CD14-positive monocyte (primary cell): ENCODE data around the gene SLC9A8. TPM values are rescaled to one million over a fixed set of nuclear protein-coding genes. Genes with fewer than 3 reads are reported as not detected.

ENCODE experiments used
- DNase-seq, 3 donors: peaks; one replicate each; pipeline ENCODE4 v3.0.0-alpha.2; 2011 to 2022
- H2AFZ ChIP-seq: 2 replicates; pipeline ENCODE4 v1.6.0; 2012; ENCODE audit warnings: mild to moderate bottlenecking, low read depth, low read length, inconsistent platforms; ENCODE audit not compliant: insufficient read depth, poor library complexity, severe bottlenecking
- H3K27ac ChIP-seq, 2 donors: 1 replicate in 1 of 2; 2 replicates in 1 of 2; pipeline ENCODE4 v1.5.1; 2012 to 2013; ENCODE audit warnings: low read length in 2 of 2, control low read depth in 1 of 2, inconsistent platforms in 1 of 2, low read depth in 1 of 2, mild to moderate bottlenecking in 1 of 2
- H3K27me3 ChIP-seq, 2 donors: one replicate each; pipeline versions ENCODE4 v1.6.0 to v1.6.1; 2011 to 2013; ENCODE audit warnings: low read length in 2 of 2; ENCODE audit not compliant: control insufficient read depth in 2 of 2, insufficient read depth in 2 of 2
- H3K36me3 ChIP-seq, 2 donors: replicated peaks in 1 of 2; 1 replicate in 1 of 2; 2 replicates in 1 of 2; pipeline versions ENCODE4 v1.5.1 to v1.6.1; 2012 to 2013; ENCODE audit warnings: low read length in 2 of 2, control low read depth in 1 of 2, inconsistent platforms in 1 of 2, mild to moderate bottlenecking in 1 of 2; ENCODE audit not compliant: insufficient read depth in 2 of 2, control insufficient read depth in 1 of 2
- H3K4me1 ChIP-seq, 2 donors: 1 replicate in 1 of 2; 2 replicates in 1 of 2; pipeline versions ENCODE4 v1.5.1 to v1.6.1; 2012 to 2013; ENCODE audit warnings: low read length in 2 of 2, control low read depth in 1 of 2, inconsistent platforms in 1 of 2, mild to moderate bottlenecking in 1 of 2, moderate library complexity in 1 of 2; ENCODE audit not compliant: insufficient read depth in 2 of 2, control insufficient read depth in 1 of 2
- H3K4me2 ChIP-seq: replicated peaks from 2 replicates; pipeline ENCODE3; 2012; ENCODE audit warnings: low read length, moderate library complexity, mild to moderate bottlenecking; ENCODE audit not compliant: poor library complexity, severe bottlenecking; ENCODE audit errors: extremely low read depth
- H3K4me3 ChIP-seq, 3 experiments: fragments of 200-600 bp in 1 of 3; sonication (generic) in 1 of 3; replicated peaks in 1 of 3; 1 replicate in 2 of 3; 2 replicates in 1 of 3; pipeline ENCODE4 v1.5.1; 2011 to 2013; ENCODE audit warnings: low read length in 3 of 3, mild to moderate bottlenecking in 3 of 3, control low read depth in 2 of 3, low read depth in 2 of 3, inconsistent platforms in 1 of 3, moderate library complexity in 1 of 3
- H3K79me2 ChIP-seq: 2 replicates; pipeline ENCODE4 v1.6.0; 2012; ENCODE audit warnings: mild to moderate bottlenecking, control low read depth, inconsistent platforms, low read length, moderate library complexity; ENCODE audit not compliant: insufficient read depth
- H3K9ac ChIP-seq: 2 replicates; pipeline ENCODE4 v1.6.0; 2017; ENCODE audit warnings: low read length, mild to moderate bottlenecking; ENCODE audit not compliant: insufficient read depth, poor library complexity, severe bottlenecking
- H3K9me3 ChIP-seq, 2 donors: replicated peaks in 1 of 2; 1 replicate in 1 of 2; 2 replicates in 1 of 2; pipeline versions ENCODE4 v1.5.1 to v1.6.1; 2012 to 2013; ENCODE audit warnings: low read length in 2 of 2, control low read depth in 1 of 2; ENCODE audit not compliant: control insufficient read depth in 1 of 2, insufficient read depth in 1 of 2
- H4K20me1 ChIP-seq: 2 replicates; pipeline ENCODE4 v1.6.0; 2012; ENCODE audit warnings: mild to moderate bottlenecking, low read length, control low read depth, moderate library complexity; ENCODE audit not compliant: insufficient read depth
- H3K27ac Mint-ChIP-seq, 7 donors: one replicate each; pipeline ENCODE4 v1.8.0; 2020; ENCODE audit warnings: mild to moderate bottlenecking in 7 of 7, mixed read lengths in 7 of 7, moderate library complexity in 6 of 7, inconsistent platforms in 2 of 7
- H3K27me3 Mint-ChIP-seq, 3 donors: one replicate each; pipeline ENCODE4 v1.8.0; 2021 to 2022; ENCODE audit warnings: low read depth in 3 of 3, mild to moderate bottlenecking in 3 of 3, mixed read lengths in 3 of 3, moderate library complexity in 3 of 3, inconsistent platforms in 1 of 3
- H3K36me3 Mint-ChIP-seq, 2 donors: one replicate each; pipeline ENCODE4 v1.8.0; 2020; ENCODE audit warnings: mixed read lengths in 2 of 2, inconsistent platforms in 1 of 2, mild to moderate bottlenecking in 1 of 2
- H3K4me1 Mint-ChIP-seq: one replicate; pipeline ENCODE4 v1.8.0; 2020; ENCODE audit warnings: mild to moderate bottlenecking, mixed read lengths
- H3K4me3 Mint-ChIP-seq, 2 donors: one replicate each; pipeline ENCODE4 v1.8.0; 2020; ENCODE audit warnings: mild to moderate bottlenecking in 2 of 2, mixed read lengths in 2 of 2, moderate library complexity in 1 of 2
- H3K9me3 Mint-ChIP-seq, 7 donors: one replicate each; pipeline ENCODE4 v1.8.0; 2020 to 2022; ENCODE audit warnings: mixed read lengths in 7 of 7, mild to moderate bottlenecking in 6 of 7, moderate library complexity in 6 of 7, inconsistent platforms in 2 of 7
- CTCF ChIP-seq: fragments of 200-600 bp; IDR thresholded peaks from one replicate; pipeline ENCODE4 v1.8.0; 2022; ENCODE audit warnings: antibody characterized with exemption, mild to moderate bottlenecking
- WGBS: methylation state at CpG from one replicate; pipeline ENCODE4 v1.1.5; 2013; ENCODE audit warnings: missing lambda C conversion rate; ENCODE audit not compliant: insufficient coverage; 5-methylcytosine and 5-hydroxymethylcytosine counted together
- intact Hi-C, 2 donors: fragments of 100-400 bp; cut with micrococcal nuclease; formaldehyde crosslinking; loops; one replicate each; pipeline versions ENCODE4 v1.15.0 to v1.15.1; 2023
- polyA plus RNA-seq, 3 donors: library from polyadenylated mRNA; depleted of rRNA in 1 of 3; unstranded in 2 of 3; stranded (reverse) in 1 of 3; fragments of 300-500 nt in 2 of 3; fragments of >200 nt in 1 of 3; fragmentation: Illumina TruSeq in 2 of 3; gene quantifications; 1 replicate in 2 of 3; 2 replicates in 1 of 3; pipeline ENCODE4 v1.2.3, GENCODE V29; 2012 to 2021

SLC9A8 gene
- polyA plus RNA-seq, 3 donors = 3.0 to 14.6 (median 3.3) TPM

DNA sequence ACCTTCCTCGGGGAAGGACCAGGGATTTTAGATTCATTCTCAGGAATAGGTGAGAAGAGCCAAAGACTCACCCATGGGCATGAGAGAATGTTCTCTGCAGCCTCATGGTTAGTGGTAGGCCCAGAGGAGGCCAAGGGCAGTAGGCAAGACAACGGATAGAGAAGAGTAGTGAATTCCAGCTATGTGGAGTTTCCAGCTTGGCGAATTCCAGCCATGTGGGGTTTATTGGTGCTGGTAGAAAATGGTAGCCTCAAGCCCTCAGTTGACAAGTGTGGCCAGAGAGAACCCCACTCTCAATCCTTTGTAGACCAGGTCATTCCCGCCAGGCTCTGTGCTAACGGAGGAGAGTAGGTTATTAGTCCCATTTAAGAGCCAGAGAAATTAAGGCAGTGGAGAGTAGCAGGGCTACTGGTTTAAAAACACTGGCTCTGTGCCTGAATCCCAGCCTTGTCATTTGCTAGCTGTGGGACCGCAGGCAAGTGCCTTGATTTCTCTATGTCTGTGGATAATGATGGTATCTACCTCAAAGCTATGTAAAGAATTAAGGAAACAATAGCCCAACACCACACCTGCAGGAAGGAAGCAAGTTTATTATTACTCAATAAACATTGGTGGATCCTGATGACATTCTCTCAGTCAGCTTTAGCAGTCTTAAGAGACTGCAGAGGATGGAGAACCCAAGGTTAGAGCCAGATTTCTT is 2.0 kb upstream of the SLC9A8 start:
- Histone ChIP-seq H3K36me3 (peaks cover 4 to 10% of the 10 kb centered on the region in 2 donors), H3K4me1 (peaks cover 28 to 40% of the 10 kb centered on the region in 2 donors), H3K9ac (no peak overlapping the region), H2AFZ (no peak overlapping the region), H3K4me3 (no peak overlapping the region), H3K4me2 (no peak overlapping the region), H3K27ac (peak overlapping the region in 1 of 2 donors; percentile 99), H3K9me3 (no peaks in the 10 kb centered on the region), H3K79me2 (peaks cover 27% of the 10 kb centered on the region), H4K20me1 (no peaks in the 10 kb centered on the region), H3K27me3 (no peaks in the 10 kb centered on the region)
- Mint-ChIP-seq H3K27ac (peak overlapping the region; percentile 46 to 99 (median 97)), H3K36me3 (peaks cover 12% of the 10 kb centered on the region in 2 donors), H3K9me3 (peaks cover 0 to 2% (median 0%) of the 10 kb centered on the region in 7 donors), H3K4me1 (peaks cover 51% of the 10 kb centered on the region), H3K27me3 (peaks cover 0 to 5% (median 3%) of the 10 kb centered on the region in 3 donors), H3K4me3 (no peak overlapping the region)
- TF ChIP-seq CTCF = no peak
- no peak for DNase-seq
- 100% methylated on average over 2 of the region's 6 CpGs for WGBS
- intact Hi-C loops = loop anchor here (5.0 kb wide), 2 partner anchors 43 to 98 kb away; partner anchors contain the start of gene B4GALT5 (in 2 of the 2)

GRCh38 chr20:49811825-49812506 is 662 bp upstream of the SLC9A8 start:
- no peaks in the 10 kb centered on the region for H3K27me3 ChIP-seq
- Mint-ChIP-seq H3K36me3 (peaks cover 20 to 26% of the 10 kb centered on the region in 2 donors), H3K27me3 (peaks cover 0 to 5% (median 2%) of the 10 kb centered on the region in 3 donors), H3K4me1 (peaks cover 51% of the 10 kb centered on the region), H3K4me3 (peak overlapping the region; percentile 90 to 94), H3K27ac (peak overlapping the region; percentile 96 to 99 (median 99)), H3K9me3 (peaks cover 0 to 2% (median 0%) of the 10 kb centered on the region in 7 donors)
- H4K20me1 ChIP-seq = no peaks in the 10 kb centered on the region
- peaks cover 28 to 40% of the 10 kb centered on the region in 2 donors for H3K4me1 ChIP-seq
- H3K27ac ChIP-seq = peak overlapping the region; percentile 95 to 99
- no peak for TF ChIP-seq CTCF
- H3K36me3 ChIP-seq = peaks cover 14 to 24% of the 10 kb centered on the region in 2 donors
- H3K4me3 ChIP-seq = peak overlapping the region in 2 of 3 experiments; percentile 76 to 97
- DNase-seq = peak in 1 of 3 donors; percentile 72
- H2AFZ ChIP-seq = peak overlapping the region; percentile 25
- H3K9me3 ChIP-seq = no peaks in the 10 kb centered on the region
- peak overlapping the region; percentile 95 for H3K9ac ChIP-seq
- intact Hi-C loops = loop anchor here (1.0 to 5.0 kb wide), 4 partner anchors 12 to 100 kb away; partner anchors contain the start of gene B4GALT5 (in 2 of the 2)
- WGBS = 35% methylated on average over 6 of the region's 11 CpGs
- peaks cover 35% of the 10 kb centered on the region for H3K79me2 ChIP-seq
- H3K4me2 ChIP-seq = peak overlapping the region; percentile 96
